HG03280 (cell line): ENCODE data around the gene FXYD7.
"Not testable (repeated sequence)": the region's sequence is repeated elsewhere in the genome, so short reads cannot be mapped to it uniquely, and the experiment has no call there.

Experiments used
- ATAC-seq: cut with Tn5 transposase; IDR thresholded peaks from one replicate; pipeline ENCODE4 v1.9.1; 2021; ENCODE audit warnings: mild to moderate bottlenecking, moderate library complexity; ENCODE audit not compliant: unreplicated experiment

The FXYD7 gene, protein sequence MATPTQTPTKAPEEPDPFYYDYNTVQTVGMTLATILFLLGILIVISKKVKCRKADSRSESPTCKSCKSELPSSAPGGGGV

GRCh38 chr19:35143231-35143715, at the start of gene FXYD7:
Gene FXYD7, plus strand, starts transcription at chr19:35143255. Its CDS starts 79 bp downstream, at chr19:35143334.
- ATAC-seq = no peak

DNA sequence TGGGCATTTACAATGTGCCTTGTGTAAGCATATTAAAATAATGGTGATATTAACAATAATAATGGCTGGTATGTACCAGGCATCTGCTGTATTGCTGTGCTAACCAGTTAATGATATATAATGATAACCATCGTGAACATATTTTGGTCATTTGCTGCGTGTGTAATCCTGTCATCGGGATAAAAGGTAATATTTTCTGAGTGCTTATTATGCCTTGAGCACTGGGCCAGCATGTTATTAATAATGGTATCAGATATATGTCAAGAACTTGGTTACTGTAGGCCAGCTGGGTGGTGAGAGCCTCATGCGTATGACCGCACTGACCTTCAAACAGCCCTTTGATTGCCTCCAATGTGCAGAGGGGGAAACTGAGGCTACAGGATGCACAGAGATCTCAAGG, 49.6 kb upstream of the FXYD7 start:
- no peak for ATAC-seq

- no peak for ATAC-seq
Measured at GRCh38 chr19:35093941-35094647, 49.0 kb upstream of the FXYD7 start.

DNA sequence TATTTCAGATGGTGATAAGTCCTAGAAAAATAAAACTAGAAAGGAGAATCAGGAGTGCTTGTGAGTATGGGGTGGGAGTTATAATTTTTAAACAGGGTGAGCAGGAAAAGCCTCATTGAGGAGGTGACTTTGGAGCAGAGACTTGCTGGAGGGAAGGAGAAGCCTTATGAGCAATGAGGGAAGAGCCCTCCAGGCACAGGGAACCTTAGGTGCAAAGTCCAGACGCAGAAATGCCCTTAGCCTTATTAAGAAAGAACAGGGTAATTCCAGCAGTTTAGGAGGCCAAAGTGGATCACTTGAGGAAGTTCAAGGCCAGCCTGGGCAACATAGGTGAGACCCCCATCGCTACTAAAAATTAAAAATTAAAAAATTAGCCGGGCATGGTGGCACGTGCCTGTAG, 48.4 kb upstream of the FXYD7 start:
- no peak for ATAC-seq

GRCh38 chr19:35095667-35096368, 47.2 kb upstream of the FXYD7 start:
- ATAC-seq = no peak

DNA sequence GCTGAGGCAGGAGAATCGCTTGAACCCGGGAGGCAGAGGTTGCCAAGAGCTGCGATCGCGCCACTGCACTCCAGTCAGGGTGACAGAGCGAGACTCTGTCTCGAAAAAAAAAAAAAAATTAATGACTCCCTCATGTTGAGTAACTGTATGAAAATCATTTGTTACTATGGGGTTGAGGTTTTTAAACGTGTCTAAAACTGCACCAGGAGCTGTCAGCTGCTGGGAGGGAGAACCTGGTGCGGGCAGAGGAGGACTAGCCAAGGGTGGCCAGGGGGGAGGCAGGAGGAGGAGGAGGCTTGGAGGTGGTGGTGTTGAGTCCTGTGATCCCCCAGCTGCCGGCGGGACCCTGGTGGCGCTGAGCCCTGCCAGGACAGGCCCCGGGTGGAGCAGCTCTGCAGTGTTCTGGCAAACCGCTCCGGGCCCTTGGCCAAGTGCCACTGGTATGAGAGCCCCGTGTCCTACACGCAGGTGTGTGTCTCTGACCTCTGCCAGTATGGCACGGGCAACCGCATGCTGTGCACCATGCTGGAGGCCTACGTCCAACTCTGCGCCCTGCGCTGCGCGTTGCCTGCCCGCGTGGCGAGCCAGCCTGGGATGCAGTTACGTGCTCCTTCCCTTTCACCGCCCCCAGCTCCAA, 44.5 kb upstream of the FXYD7 start:
- ATAC-seq = no peak

DNA sequence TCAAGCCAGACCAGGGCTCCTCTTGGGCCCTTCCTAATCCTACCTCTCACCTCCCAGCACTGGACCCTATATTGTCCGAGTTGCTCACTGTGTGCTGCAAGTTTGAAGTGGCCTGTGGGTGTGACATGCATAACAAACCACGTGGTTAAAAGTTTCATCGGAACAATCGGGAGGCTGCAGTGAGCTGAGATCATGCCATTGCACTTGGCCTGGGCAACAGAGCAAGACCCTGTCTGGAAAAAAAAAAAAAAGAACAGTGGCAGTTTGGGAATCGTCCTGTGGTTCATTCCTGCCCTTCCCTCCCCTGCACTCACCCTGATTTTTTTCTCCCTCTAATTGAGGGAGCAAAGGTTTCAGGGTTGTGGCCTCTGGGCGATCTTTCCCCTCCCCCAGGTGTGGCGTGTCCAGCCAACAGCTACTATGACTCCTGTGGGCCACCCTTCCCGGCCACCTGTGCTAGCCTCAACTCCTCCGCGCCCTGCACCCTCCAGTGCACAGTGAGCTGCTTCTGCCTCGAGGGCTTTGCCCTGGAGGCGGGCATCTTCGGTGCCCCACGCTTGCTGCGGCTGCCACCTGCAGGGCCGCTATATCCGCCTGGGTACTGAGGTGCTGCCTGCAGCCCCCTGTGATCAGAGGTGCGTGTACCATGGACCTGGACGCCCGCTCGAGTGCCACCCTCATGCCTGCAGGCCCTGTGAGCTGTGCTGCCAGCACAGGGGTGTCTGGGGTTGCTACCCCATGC, 43.7 kb upstream of the FXYD7 start:
- no peak for ATAC-seq

DNA sequence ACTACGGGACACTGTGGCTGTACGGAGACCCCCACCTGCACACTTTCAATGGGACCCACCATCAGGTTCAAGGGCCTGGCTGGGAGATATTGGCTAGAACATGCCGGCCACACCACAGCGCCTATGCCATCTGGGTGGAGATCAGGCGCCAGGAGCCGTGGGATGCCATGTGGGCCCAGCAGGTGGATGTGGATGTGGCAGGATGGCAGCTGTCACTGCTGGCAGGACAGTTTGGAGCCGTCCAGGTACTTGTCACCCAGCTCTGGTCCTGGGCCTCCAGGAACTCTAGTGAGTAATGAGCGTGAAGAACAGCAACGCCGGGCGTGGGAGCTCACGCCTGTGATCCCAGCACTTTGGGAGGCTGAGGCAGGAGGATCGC, 43.2 kb upstream of the FXYD7 start:
- ATAC-seq = no peak

GRCh38 chr19:35100588-35101533, 42.2 kb upstream of the FXYD7 start:
- ATAC-seq = no peak

- not testable (repeated sequence) for ATAC-seq
Measured at GRCh38 chr19:35101949-35102348, 41.1 kb upstream of the FXYD7 start.

DNA sequence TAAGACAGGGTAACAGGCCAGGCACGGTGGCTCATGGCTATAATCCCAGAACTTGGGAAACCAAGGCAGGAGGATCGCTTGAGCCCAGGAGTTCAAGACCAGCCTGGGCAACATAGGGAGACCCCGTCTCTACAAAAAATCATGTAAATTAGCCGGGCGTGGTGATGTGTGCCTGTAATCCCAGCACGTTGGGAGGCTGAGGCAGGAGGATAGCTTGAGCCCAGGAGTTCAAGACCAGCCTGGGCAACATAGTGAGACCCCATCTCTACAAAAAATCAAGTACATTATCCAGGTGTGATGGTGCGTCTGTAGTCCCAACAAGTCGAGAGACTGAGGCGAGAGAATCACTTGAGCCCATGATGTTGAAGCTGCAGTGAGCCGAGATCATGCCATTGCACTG, 39.4 kb upstream of the FXYD7 start:
- not testable (repeated sequence) for ATAC-seq

GRCh38 chr19:35104361-35104760, 38.7 kb upstream of the FXYD7 start:
- ATAC-seq = no peak

DNA sequence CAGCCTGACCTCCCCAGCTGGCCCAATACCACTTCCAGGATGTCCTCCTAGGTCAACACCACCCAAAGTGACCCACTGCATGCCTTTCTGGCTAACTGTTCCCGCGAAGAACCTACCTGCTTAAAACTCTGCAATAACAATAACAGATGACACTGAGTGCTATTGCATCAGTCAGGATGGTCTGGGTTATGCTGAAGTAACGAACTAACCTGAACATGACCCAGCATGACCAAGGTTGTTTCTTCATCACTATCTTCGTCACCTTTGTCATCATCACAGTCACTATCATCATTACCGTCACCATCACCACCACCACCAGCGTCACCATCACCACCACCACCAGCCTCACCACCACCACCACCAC, 38.0 kb upstream of the FXYD7 start:
- no peak for ATAC-seq

DNA sequence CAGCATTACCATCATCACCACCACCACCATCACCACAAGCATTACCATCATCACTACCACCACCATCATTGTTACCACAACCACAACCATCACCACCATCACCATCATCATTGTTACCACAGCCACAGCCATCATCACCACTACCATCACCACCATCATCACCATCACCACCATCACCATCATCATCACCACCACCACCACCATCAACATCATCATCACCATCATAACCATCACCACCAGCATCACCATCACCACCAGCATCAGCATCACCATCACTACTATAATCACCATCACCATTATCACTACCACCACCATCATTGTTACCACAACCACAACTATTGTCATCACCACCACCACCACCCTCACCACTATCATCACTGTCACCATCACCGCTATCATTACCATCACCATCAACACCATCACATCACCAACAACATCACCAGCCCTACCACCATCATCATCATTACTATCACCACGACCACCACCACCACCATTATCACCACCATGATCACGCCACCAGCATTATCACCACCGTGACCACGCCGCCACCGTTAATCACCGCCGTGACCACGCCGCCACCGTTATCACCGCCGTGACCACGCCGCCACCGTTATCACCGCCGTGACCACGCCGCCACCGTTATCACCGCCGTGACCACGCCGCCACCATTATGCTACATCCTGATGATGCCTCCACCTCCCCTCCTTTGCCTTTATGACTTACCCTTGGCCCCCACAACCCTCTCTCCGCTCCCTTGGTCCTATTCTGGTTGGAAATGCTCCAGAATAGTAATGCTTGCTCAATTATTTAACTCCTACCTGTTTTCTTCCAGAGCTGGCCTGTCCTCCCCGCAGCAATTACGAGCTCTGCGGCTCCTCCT, 37.4 kb upstream of the FXYD7 start:
- ATAC-seq = no peak

DNA sequence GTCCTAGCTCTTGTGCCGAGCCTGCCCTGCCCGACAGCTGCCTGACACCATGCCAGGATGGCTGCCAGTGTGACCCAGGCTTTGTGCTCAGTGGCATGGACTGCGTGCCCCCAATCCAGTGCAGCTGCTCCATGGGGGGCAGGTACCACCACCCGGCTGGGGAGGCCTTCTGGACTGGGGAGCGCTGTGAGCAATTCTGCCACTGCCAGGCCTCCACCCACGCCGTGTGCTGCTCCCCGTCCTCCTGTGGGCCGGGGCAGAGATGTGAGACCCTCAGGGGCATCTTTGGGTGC, 36.8 kb upstream of the FXYD7 start:
- ATAC-seq = no peak

DNA sequence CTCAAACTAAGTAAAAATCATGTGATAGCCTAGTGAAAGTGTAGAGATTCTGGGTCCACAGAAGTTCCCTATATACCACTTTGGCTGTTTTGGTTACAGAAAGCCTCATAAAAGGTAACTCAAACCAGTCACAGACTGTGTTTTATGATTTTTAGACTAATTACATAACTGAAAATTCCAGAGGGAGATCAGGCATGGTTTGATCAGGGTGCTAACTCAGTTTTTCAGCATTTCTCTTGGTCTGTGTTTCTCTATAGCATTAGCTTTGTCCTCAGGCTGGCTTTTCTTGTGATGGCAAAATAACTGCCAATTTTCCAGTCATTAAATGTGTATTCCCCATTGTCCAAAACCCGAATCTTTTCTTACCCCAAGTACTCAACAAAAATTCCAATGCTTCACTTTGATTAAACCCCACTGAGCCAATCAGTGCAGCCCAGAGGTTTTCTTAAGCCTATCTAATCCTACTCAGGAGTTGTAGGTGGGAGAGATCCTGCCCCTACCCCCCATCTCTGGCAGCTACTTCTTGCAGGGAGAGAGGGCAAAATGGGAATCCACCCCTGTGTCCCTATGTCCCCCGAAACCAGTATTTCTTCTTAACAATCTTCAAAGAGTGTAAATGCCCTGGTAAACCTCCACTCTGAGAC, 36.0 kb upstream of the FXYD7 start:
- no peak for ATAC-seq

DNA sequence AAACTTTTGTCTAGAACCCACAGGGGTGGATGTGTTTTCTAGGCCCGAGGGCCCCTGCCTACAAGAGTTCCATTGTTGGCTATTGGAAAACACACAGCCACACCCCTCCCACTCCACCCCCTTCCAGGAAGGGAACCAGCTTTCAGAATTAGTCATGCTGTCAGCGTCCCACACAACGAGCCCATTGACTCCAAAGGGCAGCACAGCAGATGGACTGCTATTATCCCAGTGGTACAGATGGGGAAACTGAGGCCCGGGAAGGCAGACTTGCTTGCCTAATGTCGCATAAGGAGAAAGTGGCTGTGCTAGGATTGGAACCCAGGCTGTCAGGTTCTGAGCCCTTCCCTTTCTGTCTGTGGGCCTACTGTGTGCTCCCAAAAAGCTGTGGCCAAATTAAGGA, 35.5 kb upstream of the FXYD7 start:
- no peak for ATAC-seq

DNA sequence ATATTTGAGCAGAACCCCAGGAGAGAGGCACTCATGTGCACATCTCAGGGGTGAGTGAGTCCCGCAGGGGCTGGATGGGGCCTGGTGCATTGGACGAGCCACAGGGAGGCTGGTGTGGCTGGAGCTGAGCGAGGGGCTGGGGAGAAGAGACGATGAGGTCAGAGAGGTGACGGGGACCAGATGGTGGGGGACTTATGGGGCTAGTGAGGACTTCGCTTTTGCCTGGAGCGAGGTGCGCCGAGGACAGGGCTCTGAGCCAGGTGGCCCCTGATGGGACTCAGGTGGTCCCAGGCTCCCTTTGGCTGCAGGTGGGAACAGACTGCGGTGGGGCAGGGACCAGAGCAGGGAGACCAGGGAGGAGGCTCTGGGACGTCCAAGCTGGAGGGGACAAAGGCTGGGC, 34.3 kb upstream of the FXYD7 start:
- no peak for ATAC-seq
